K562 (cell line): ENCODE measurements around the gene TGM1. TPM values are rescaled to one million over a fixed set of nuclear protein-coding genes. Genes with fewer than 3 reads are reported as not detected.

ENCODE experiments used
- ATF7 ChIP-seq: fragments of 450-650 bp; IDR thresholded peaks from 2 replicates; pipeline ENCODE4 v1.7.1; 2014; ENCODE audit warnings: mild to moderate bottlenecking, moderate library complexity
- CEBPG ChIP-seq, 3 experiments: fragments of 200-800 bp in 1 of 3; sonication (Bioruptor generic) in 1 of 3; sonication (generic) in 1 of 3; formaldehyde crosslinking in 1 of 3; IDR thresholded peaks in 2 of 3; conservative IDR thresholded peaks in 1 of 3; 2 replicates each; pipeline versions ENCODE4 v1.6.1 to v1.8.0; 2016 to 2022; ENCODE audit warnings: missing compliant biosample characterization in 2 of 3, missing genetic modification characterization in 2 of 3, mild to moderate bottlenecking in 1 of 3, missing genetic modification reagents in 1 of 3
- ZBTB11 ChIP-seq, 3 experiments: fragments of 200-800 bp in 1 of 3; fragments of 250-450 bp in 1 of 3; fragments of 450-650 bp in 1 of 3; sonication (Bioruptor Pico) in 1 of 3; sonication (Bioruptor generic) in 1 of 3; formaldehyde crosslinking in 1 of 3; IDR thresholded peaks; 2 replicates each; pipeline versions ENCODE4 v1.6.1 to v1.8.0; 2016 to 2022; ENCODE audit warnings: mild to moderate bottlenecking in 2 of 3, missing genetic modification characterization in 2 of 3, missing compliant biosample characterization in 1 of 3, moderate library complexity in 1 of 3
- polyA plus RNA-seq, 8 experiments: library from polyadenylated mRNA; depleted of rRNA in 4 of 8; stranded (reverse) in 5 of 8; unstranded in 3 of 8; fragments of >200 nt; fragmentation: Nextera tagmentation in 2 of 8; fragmentation: Illumina TruSeq in 1 of 8; extraction: Ambion mirVana in 2 of 8; extraction: Trizol in 1 of 8; gene quantifications; 2 replicates each; pipeline versions ENCODE4 v1.2.1 to v1.2.3, GENCODE V29; 2011 to 2014; ENCODE audit warnings: inconsistent platforms in 1 of 8, missing spikeins in 1 of 8
- total RNA-seq, 7 experiments: library from RNA; depleted of rRNA in 6 of 7; stranded (reverse); fragments of >200 nt in 6 of 7; fragmentation: Illumina TruSeq in 2 of 7; extraction: Trizol in 2 of 7; gene quantifications; 2 replicates each; pipeline versions ENCODE4 v1.2.1 to v1.2.3, GENCODE V29; 2011 to 2021; ENCODE audit warnings: low replicate concordance in 1 of 7

Gene TGM1
- total and polyA plus RNA-seq, 9 of the 15 experiments (the other 6 are each of a cell fraction or from before 2014, with no cell fraction given): 0.13 to 4.4 (median 0.88) TPM

GRCh38 chr14:24215495-24216344 lies 47.3 kb downstream of the TGM1 start, which contains the start of gene MDP1 (continued):
- TF ChIP-seq CEBPG (CRISPR knock-in tag; IDR thresholded peaks at IDR 0.05) (peak; percentile 96), CEBPG (tag; conservative IDR thresholded peaks at IDR 0.05 in 1 of 2, IDR thresholded peaks at IDR 0.05 in 1 of 2) (peak; percentile 76 to 86), ZBTB11 (CRISPR knock-in tag; IDR thresholded peaks at IDR 0.05) (peak in 1 of 3 experiments; percentile 75; a peak in 2 of 6 replicates), ATF7 (peak; percentile 81)
